Mesenchymal stem cell (in vitro differentiated cells and primary cell): ENCODE results near the gene CHRNA4.
"Not testable (repeated sequence)": the region's sequence is repeated elsewhere in the genome, so short reads cannot be mapped to it uniquely, and the experiment has no call there.

Source experiments
- DNase-seq: peaks from one replicate; pipeline ENCODE4 v3.0.0-alpha.2; 2013
- H2AFZ ChIP-seq: one replicate; pipeline ENCODE4 v1.6.1; 2013; ENCODE audit warnings: low read depth, mild to moderate bottlenecking, control low read depth, inconsistent platforms, low read length, moderate library complexity
- H2AK5ac ChIP-seq: 2 replicates; pipeline ENCODE4 v1.6.1; 2013; ENCODE audit warnings: low read length, moderate library complexity, mild to moderate bottlenecking, inconsistent platforms; ENCODE audit not compliant: severe bottlenecking
- H2BK120ac ChIP-seq: one replicate; pipeline ENCODE4 v1.6.1; 2013; ENCODE audit warnings: low read depth, mild to moderate bottlenecking, inconsistent platforms, low read length, moderate library complexity
- H2BK12ac ChIP-seq, 2 experiments: one replicate each; pipeline ENCODE4 v1.6.1; 2013; ENCODE audit warnings: inconsistent platforms in 2 of 2, low read length in 2 of 2, mild to moderate bottlenecking in 2 of 2, moderate library complexity in 2 of 2, control low read depth in 1 of 2
- H2BK15ac ChIP-seq: one replicate; pipeline ENCODE4 v1.6.1; 2013; ENCODE audit warnings: mild to moderate bottlenecking, low read depth, inconsistent platforms; ENCODE audit not compliant: poor library complexity, severe bottlenecking
- H2BK5ac ChIP-seq: 2 replicates; pipeline ENCODE4 v1.6.1; 2013; ENCODE audit warnings: low read depth, mild to moderate bottlenecking, low read length, control low read depth, inconsistent platforms; ENCODE audit not compliant: poor library complexity, severe bottlenecking
- H3K14ac ChIP-seq, 2 experiments: one replicate each; pipeline ENCODE4 v1.6.1; 2013; ENCODE audit warnings: inconsistent platforms in 2 of 2, low read length in 2 of 2, control low read depth in 1 of 2, mild to moderate bottlenecking in 1 of 2, moderate library complexity in 1 of 2
- H3K18ac ChIP-seq, 2 experiments: one replicate each; pipeline ENCODE4 v1.6.1; 2013; ENCODE audit warnings: inconsistent platforms in 2 of 2, low read length in 2 of 2, control low read depth in 1 of 2, low read depth in 1 of 2, mild to moderate bottlenecking in 1 of 2
- H3K23ac ChIP-seq, 2 experiments: one replicate each; pipeline ENCODE4 v1.6.1; 2013; ENCODE audit warnings: inconsistent platforms in 2 of 2, low read length in 2 of 2, mild to moderate bottlenecking in 2 of 2, moderate library complexity in 2 of 2, control low read depth in 1 of 2
- H3K27ac ChIP-seq: 2 replicates; pipeline ENCODE4 v1.5.1; 2013; ENCODE audit warnings: mild to moderate bottlenecking, moderate library complexity, low read length, control low read depth, inconsistent platforms; ENCODE audit not compliant: poor library complexity, severe bottlenecking
- H3K27me3 ChIP-seq, 2 experiments: 2 replicates each; pipeline versions ENCODE4 v1.6.1 to v1.7.0; 2013; ENCODE audit warnings: low read length in 2 of 2, mild to moderate bottlenecking in 2 of 2, moderate library complexity in 2 of 2, control low read depth in 1 of 2, inconsistent platforms in 1 of 2; ENCODE audit not compliant: control insufficient read depth in 1 of 2, insufficient read depth in 1 of 2
- H3K36me3 ChIP-seq, 2 experiments: 2 replicates each; pipeline versions ENCODE4 v1.6.1 to v1.7.0; 2013; ENCODE audit warnings: low read length in 2 of 2, control low read depth in 1 of 2, inconsistent platforms in 1 of 2, low read depth in 1 of 2, mild to moderate bottlenecking in 1 of 2; ENCODE audit not compliant: insufficient read depth in 2 of 2, control insufficient read depth in 1 of 2
- H3K4ac ChIP-seq, 2 experiments: one replicate each; pipeline ENCODE4 v1.6.1; 2013; ENCODE audit warnings: inconsistent platforms in 2 of 2, low read length in 2 of 2, mild to moderate bottlenecking in 2 of 2, moderate library complexity in 2 of 2, control low read depth in 1 of 2, low read depth in 1 of 2
- H3K4me1 ChIP-seq: 2 replicates; pipeline ENCODE4 v1.6.1; 2013; ENCODE audit warnings: low read depth, low read length, control low read depth; ENCODE audit not compliant: control insufficient read depth, insufficient read depth
- H3K4me2 ChIP-seq: 2 replicates; pipeline ENCODE4 v1.6.1; 2013; ENCODE audit warnings: low read length, mild to moderate bottlenecking, inconsistent platforms; ENCODE audit not compliant: poor library complexity, severe bottlenecking
- H3K4me3 ChIP-seq, 2 experiments: 2 replicates each; pipeline versions ENCODE4 v1.5.1 to v1.7.0; 2013; ENCODE audit warnings: low read length in 2 of 2, mild to moderate bottlenecking in 2 of 2, control low read depth in 1 of 2, low read depth in 1 of 2; ENCODE audit not compliant: insufficient read depth in 1 of 2
- H3K79me1 ChIP-seq: replicated peaks from 2 replicates; pipeline ENCODE4 v1.6.1; 2013; ENCODE audit warnings: mild to moderate bottlenecking, control low read depth, low read length, inconsistent platforms; ENCODE audit not compliant: poor library complexity, severe bottlenecking
- H3K9ac ChIP-seq: 2 replicates; pipeline ENCODE4 v1.7.0; 2013; ENCODE audit warnings: mild to moderate bottlenecking, low read length, moderate library complexity
- H3K9me3 ChIP-seq: 2 replicates; pipeline ENCODE4 v1.7.0; 2013; ENCODE audit warnings: mild to moderate bottlenecking, low read length; ENCODE audit not compliant: control insufficient read depth
- H4K8ac ChIP-seq: one replicate; pipeline ENCODE4 v1.6.1; 2013; ENCODE audit warnings: inconsistent platforms, mild to moderate bottlenecking, low read length, moderate library complexity
- H4K91ac ChIP-seq: one replicate; pipeline ENCODE4 v1.6.1; 2013; ENCODE audit warnings: mild to moderate bottlenecking, low read length, inconsistent platforms
- WGBS: methylation state at CpG from one replicate; pipeline ENCODE4 v1.1.7; 2013; ENCODE audit warnings: mixed read lengths; 5-methylcytosine and 5-hydroxymethylcytosine counted together

Gene CHRNA4

DNA sequence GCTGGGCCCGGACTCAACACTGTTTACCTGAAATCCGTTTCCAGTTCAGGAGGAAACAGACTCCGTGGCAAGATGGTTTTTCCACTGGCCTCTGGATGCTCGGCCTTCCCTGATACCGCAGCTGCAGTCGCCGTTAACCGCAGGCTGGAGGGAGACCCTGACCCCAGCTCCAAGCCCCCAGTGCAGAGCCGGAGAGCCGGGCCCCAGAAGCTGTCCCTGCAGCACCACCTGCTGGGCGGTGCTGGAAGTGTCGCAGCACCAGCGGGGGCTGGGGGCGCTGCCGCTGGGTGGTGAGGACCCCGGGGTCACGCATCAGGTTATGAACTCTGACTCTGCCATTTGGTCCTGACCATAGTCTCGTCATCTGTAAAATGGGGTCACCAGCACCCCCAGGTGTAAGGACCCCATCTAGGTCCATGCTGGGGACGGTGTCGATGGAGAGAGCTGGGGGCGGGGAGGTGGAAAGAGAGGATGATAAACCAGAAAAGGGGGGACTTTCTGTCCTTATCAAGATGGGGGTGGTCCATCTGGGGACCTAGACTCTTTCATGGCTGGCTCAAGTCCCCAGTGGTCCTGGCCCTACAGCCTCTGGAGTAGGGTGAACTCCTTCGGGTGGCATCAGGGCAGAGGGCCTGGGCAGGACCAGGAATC is 20.8 kb upstream of the CHRNA4 start:
- WGBS: 24% methylated on average over 22 of the region's 22 CpGs
- Histone ChIP-seq H3K9me3 (peaks cover 17% of the 10 kb centered on the region), H3K4me1 (peaks cover 7% of the 10 kb centered on the region), H3K4me3 (no peak overlapping the region), H3K9ac (no peak overlapping the region), H2AFZ (no peak overlapping the region), H3K27ac (no peak overlapping the region), H3K27me3 (peaks cover 28 to 42% of the 10 kb centered on the region in 2 experiments), H3K14ac (no peak overlapping the region), H3K36me3 (no peaks in the 10 kb centered on the region), H3K4ac (no peak overlapping the region), H4K91ac (no peak overlapping the region), H3K79me1 (no peaks in the 10 kb centered on the region), H2BK5ac (no peak overlapping the region), H2BK15ac (no peak overlapping the region), H3K18ac (no peak overlapping the region), H4K8ac (no peak overlapping the region), H3K4me2 (no peak overlapping the region), H3K23ac (no peak overlapping the region), H2BK12ac (no peak overlapping the region), H2BK120ac (no peak overlapping the region), H2AK5ac (no peak overlapping the region)
- peak; percentile 3 for DNase-seq

DNA sequence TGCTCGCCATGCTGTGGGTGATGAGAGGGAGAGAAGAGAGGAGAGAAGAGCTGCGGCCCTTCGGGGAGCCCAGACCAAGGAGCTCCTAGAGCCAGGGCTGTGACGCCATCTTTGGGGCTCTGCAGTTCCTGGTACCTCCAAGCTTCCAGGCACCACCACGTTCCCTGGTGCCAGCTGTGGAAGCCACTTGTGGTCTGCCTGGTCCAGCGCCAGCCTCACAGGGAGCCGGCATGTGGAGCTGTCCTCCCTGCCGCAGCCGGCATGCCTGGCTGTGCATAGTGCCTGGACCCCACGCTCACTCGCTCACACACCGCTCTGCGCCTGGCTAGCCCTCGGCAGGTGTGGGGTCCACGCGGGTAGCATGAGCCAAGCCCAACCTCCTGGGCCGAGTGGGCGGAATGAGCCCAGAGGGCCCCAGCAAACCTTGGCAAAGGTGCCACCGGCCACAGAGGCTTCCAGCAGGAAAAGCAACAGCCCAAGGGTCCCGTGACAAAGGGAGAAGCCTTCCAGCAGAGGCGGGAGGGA is 19.3 kb upstream of the CHRNA4 start:
- H3K14ac ChIP-seq: no peak overlapping the region
- H2BK120ac ChIP-seq: no peak overlapping the region
- H3K36me3 ChIP-seq: no peaks in the 10 kb centered on the region
- no peak for DNase-seq
- H3K4me2 ChIP-seq: no peak overlapping the region
- no peak overlapping the region for H2BK5ac ChIP-seq
- no peak overlapping the region for H3K23ac ChIP-seq
- no peak overlapping the region for H4K91ac ChIP-seq
- no peak overlapping the region for H2BK15ac ChIP-seq
- no peak overlapping the region for H3K9ac ChIP-seq
- peaks cover 7% of the 10 kb centered on the region for H3K4me1 ChIP-seq
- H3K4ac ChIP-seq: no peak overlapping the region
- H2BK12ac ChIP-seq: no peak overlapping the region
- H3K4me3 ChIP-seq: no peak overlapping the region
- H2AFZ ChIP-seq: no peak overlapping the region
- H3K9me3 ChIP-seq: peaks cover 2% of the 10 kb centered on the region
- no peak overlapping the region for H2AK5ac ChIP-seq
- H3K18ac ChIP-seq: no peak overlapping the region
- WGBS: 86% methylated on average over 21 of the region's 21 CpGs
- H3K27ac ChIP-seq: no peak overlapping the region
- H3K27me3 ChIP-seq: peaks cover 31 to 51% of the 10 kb centered on the region in 2 experiments
- no peak overlapping the region for H4K8ac ChIP-seq
- no peaks in the 10 kb centered on the region for H3K79me1 ChIP-seq

DNA sequence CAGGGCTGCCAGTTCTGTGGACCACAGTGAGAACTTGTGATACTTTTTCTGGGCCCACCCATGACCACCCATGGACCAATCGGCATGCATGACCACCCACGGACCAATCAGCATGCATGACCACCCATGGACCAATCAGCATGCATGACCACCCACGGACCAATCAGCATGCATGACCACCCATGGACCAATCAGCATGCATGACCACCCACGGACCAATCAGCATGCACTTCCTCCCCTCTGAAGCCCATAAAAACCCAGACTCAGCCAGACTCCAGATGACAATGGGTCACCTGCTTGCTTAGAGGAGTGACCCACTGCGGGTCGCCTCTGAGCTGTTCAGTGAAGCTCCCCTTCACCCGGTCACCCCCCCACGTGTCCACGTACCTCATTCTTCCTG is 18.7 kb upstream of the CHRNA4 start:
- not testable (repeated sequence) for H3K4ac ChIP-seq, H3K4me3 ChIP-seq, H3K9ac ChIP-seq, H2AK5ac ChIP-seq, H2BK15ac ChIP-seq, H3K27ac ChIP-seq, H4K91ac ChIP-seq, H2BK120ac ChIP-seq, H3K36me3 ChIP-seq, H2BK5ac ChIP-seq, DNase-seq, H2AFZ ChIP-seq, H3K14ac ChIP-seq, H3K4me2 ChIP-seq, H3K9me3 ChIP-seq, H3K4me1 ChIP-seq, H2BK12ac ChIP-seq, H3K79me1 ChIP-seq, H4K8ac ChIP-seq, H3K18ac ChIP-seq, H3K23ac ChIP-seq
- H3K27me3 ChIP-seq: peaks cover 31 to 55% of the 10 kb centered on the region in 2 experiments
- 81% methylated on average over 8 of the region's 9 CpGs for WGBS

DNA sequence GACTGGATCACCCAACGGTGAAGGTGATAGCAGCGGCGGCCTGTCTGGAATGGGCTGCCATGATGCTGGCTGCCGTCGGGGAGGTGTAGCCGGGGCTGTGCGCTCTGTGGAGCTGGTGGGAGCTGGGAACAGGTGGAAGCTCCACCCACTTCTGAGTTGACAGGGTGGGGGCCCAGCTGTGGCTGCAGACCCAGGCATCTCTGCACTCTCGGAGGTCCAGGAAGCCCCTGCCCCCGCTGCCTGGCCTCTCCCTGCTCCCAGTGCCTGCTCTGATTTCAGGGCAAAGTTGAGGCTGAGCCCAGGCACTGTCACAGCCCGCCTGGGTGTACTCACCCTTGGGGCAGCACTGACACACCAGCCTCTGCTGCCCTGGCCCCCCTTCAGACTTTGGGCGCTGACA is 18.1 kb upstream of the CHRNA4 start:
- Histone ChIP-seq H3K14ac (no peak overlapping the region), H4K8ac (no peak overlapping the region), H3K27ac (no peak overlapping the region), H3K4me1 (peaks cover 9% of the 10 kb centered on the region), H3K4me3 (no peak overlapping the region), H3K36me3 (no peaks in the 10 kb centered on the region), H3K4me2 (no peak overlapping the region), H2BK120ac (no peak overlapping the region), H3K79me1 (no peaks in the 10 kb centered on the region), H2BK15ac (no peak overlapping the region), H3K9ac (no peak overlapping the region), H2BK12ac (no peak overlapping the region), H3K18ac (no peak overlapping the region), H2BK5ac (no peak overlapping the region), H2AFZ (no peak overlapping the region), H3K23ac (no peak overlapping the region), H2AK5ac (no peak overlapping the region), H3K27me3 (peaks cover 36 to 56% of the 10 kb centered on the region in 2 experiments), H3K9me3 (no peaks in the 10 kb centered on the region), H4K91ac (no peak overlapping the region), H3K4ac (no peak overlapping the region)
- 83% methylated on average over 11 of the region's 11 CpGs for WGBS
- DNase-seq: no peak
